Posterior cingulate gyrus (tissue), 11 donors: Measurements from ENCODE around the gene FSIP1.

ENCODE experiments used
- DNase-seq, 10 donors: peaks; one replicate each; pipeline versions ENCODE4 v3.0.0 to v3.0.0-alpha.2; 2020 to 2021; ENCODE audit warnings: mixed read lengths in 3 of 10
- intact Hi-C: fragments of 100-400 bp; cut with DNase I; formaldehyde crosslinking; loops from one replicate; pipeline ENCODE4 v1.15.1; 2023

Gene FSIP1

DNA sequence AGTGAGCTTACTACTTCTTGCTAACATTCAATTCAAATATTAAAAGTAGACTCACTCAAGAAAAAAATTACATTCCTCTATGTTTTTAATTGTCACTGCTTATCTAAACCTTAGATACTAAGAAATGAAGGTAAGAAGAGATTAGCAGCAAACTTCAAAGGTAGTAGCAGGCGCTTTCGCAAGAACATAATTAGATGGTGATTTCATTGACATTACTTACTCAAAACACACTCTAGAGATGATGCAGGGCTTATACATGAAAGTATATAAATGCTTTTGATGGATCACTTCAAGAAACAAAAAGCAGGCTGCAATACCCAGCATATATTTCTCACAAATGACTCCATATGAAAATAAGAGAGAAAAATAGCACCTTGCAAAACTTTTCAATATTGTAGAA lies 86.8 kb downstream of the FSIP1 start:
- intact Hi-C loops = no loop called here

DNA sequence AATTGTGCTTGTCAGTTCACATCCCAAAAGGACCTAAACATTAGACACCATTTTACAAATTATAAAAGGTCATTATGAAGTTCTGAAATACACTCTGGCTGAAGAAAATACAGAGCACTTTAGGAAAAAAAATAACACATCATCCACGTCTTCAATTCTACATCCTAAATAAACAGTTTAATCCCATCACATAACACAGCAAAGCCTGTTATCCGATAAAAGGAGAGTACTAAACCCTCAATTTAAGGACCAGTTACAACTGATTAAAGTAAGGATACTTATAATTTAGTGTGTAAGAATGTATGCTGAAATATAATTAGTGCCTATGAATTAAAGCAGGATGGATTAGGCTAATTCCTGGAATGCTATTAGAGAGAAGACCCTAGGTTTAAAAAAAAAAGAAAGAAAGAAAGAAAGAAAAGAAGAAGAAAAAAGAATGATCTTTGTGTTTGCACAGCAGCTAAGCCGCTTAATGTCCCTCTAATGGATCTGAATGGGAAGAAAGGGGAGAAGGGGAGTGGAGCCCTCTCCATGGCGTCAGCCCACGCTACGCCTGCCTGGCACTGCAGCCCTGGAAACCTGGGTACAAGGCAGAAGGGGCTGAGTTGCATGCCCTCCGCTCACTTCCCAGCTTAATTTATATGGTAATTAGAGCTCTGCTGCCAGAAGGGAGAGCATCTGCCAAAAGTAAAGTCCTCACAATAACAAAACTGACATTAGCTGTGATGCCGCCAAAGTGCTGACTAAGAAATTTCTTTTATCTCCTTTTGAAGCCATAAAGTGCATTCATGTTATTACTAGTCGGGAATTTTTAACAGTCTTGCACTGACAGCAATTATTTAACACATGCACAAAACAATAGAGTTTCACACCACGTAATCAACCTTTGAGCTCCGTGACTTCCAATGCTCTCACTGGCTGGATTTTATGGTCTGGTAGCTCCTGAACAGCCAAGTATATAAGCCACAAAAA lies 90.0 kb downstream of the FSIP1 start:
- intact Hi-C loops = no loop called here
- peak in 9 of 10 donors; percentile 14 to 86 (median 40) for DNase-seq

More for the DNA sequence above, 86.8 kb downstream of the FSIP1 start:
- no peak for DNase-seq

DNA sequence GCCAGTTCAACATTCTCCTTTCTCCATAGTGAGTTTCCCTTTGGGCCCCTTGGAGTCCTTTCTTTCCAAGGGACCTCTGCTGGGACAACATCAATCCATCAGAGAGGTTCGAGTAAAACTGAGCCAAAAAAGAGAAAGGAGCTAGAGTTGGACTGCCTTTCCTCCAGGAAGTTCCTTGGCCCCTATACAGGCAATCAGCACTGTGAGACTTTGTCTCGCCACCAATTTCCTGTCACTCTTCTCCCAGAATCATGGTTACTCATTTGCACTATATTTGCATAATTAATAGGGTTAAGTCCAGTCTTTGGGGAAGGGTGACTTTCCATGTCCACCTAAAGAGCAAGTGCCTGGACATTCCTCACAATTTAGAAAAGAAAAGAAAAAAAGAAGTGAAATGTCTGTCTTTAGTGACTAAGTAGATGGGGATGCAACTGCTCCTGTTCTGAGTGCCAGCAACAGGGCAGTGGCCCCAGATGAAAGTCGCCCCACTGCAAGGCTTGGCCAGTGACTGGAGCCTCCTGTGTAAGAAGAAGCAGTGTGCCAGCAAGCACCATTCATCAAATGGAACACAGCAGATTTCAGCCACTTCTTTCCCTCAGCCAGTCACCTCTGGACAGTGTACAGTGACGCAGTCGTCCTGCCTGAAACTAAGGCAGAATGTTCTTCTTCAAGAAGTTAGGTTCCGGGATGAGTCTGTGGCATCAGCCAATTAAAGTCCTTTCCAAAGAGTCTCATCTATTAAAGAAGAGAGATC lies 91.6 kb downstream of the FSIP1 start:
- intact Hi-C loops = no loop called here
- peak in 3 of 10 donors; percentile 21 to 83 (median 62) for DNase-seq

DNA sequence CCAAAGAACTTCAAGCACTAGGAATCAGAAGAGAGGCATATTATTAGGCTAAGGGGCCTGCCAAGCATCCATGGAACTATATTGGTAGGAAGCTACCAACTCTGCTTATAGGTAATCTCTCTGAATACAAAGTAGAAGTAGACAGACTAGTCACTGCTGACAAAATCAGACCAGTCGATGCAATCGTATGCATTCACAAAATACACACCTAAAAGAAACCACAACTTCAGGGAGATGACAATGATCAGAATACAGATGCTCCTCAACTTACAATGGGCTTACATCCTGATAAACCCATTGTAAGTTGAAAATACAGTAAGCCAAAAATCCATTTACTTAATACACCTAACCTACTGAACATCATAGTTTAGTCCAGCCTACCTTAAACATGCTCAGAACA lies 94.7 kb downstream of the FSIP1 start:
- intact Hi-C loops = no loop called here

DNA sequence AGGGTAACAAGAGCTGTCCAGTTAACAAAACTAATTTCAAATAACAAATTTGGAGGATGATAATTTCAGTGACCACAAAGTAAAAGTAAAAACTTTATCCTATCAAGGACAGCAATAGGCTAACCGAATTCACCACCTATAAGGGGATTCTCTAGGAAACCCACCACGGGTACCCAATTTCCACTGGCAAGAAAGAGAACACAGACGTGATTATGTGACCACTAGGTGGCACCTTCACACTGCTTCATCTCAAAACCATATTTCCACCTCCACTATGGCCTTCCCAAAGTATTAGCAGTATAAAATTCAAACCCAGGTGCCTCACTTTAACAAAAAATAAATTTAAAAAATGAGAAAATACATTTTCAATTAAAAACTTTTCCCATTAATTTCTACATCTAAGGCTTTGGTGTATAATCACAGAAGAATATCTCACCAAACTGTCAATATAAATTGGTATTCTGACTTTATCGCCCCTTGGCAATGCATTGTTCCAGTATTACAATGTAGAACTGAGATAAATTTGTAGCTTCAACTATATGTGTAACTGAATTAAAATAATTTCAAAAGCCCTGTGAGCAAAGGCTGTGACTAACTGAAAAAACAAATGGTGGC lies 96.5 kb downstream of the FSIP1 start:
- intact Hi-C loops = loop anchor here (1.0 kb wide), 1 partner anchor 71 kb away; no protein-coding TSS in a partner anchor

More for the DNA sequence above, 94.7 kb downstream of the FSIP1 start:
- no peak for DNase-seq

DNA sequence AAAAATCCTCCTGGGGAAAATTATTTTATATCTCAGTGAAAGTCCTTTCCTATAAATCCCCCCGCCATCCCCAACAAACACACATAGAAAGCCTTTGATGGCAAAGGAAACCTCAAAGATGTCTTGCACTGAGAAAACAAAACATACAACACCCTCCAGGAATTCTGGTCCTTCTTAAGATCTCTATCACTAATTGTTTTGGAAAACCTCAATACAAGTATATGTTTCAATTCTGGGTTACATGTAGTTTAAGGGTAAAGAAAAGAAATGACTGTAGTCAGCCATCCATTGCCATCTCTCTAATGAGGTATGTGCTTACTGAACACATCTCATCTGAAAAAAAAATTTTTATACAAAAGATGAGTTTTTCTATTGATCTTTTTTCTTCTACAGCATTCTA lies 97.3 kb downstream of the FSIP1 start:
- intact Hi-C loops = no loop called here
- DNase-seq = no peak

More for the DNA sequence above, 96.5 kb downstream of the FSIP1 start:
- DNase-seq = peak in 3 of 10 donors; percentile 31 to 41 (median 32)

DNA sequence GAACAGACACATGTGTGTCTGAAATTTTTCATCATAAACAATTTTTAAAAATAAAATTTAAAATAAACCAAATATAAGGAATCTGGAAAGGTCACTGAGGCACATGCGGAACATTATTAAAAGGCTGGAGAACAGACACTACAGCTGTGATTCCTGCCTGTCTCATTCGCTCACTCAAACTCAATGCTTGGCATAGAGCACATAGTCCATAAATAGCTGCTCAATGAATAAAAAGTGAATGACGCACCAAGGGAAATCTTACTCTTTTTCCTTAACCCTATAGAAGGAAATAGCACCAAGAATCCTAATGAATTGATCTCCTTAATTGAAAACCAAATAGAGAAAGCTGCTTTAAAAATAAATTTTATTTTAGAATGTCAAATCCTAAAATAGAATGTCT lies 98.4 kb downstream of the FSIP1 start:
- intact Hi-C loops = no loop called here
- DNase-seq = no peak

DNA sequence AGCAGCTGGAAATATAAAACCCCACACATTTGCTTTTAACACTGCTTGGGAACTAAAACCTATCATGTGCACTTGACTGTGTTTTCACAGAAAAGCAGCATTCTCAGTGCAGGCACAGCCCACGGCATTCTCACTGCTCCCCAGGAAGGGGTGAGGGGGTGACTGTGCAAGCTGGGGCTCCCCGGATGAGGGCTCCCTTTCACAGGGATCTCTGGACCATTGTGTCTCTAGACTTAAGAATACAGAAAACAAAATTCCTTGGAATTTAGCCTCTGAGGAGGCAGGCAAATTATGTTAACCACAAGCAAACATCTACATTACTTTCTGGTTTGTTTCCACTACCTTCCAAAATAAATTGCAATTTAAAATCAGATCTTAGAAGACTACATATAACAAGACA lies 100.3 kb downstream of the FSIP1 start:
- peak in 4 of 10 donors; percentile 20 to 78 (median 74) for DNase-seq
- intact Hi-C loops = no loop called here

DNA sequence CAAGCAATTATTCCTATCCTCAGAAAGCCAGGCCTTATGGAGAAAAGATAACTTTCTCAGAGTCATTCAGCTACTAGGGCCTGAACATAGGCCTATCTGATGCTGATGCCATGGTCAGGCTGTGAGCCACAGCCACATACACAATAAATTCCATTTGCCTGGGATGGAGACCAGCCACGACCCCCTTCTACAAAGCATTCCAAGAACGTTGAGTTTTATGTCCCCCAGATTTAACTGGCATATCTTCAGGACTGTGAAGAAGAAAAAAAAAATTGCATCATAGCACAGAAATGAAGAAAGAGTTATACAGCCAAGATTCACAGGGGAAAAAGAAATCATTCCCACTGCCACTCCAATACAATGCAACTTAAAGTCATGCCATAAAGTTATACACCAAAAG lies 101.8 kb downstream of the FSIP1 start:
- intact Hi-C loops = no loop called here
- no peak for DNase-seq

DNA sequence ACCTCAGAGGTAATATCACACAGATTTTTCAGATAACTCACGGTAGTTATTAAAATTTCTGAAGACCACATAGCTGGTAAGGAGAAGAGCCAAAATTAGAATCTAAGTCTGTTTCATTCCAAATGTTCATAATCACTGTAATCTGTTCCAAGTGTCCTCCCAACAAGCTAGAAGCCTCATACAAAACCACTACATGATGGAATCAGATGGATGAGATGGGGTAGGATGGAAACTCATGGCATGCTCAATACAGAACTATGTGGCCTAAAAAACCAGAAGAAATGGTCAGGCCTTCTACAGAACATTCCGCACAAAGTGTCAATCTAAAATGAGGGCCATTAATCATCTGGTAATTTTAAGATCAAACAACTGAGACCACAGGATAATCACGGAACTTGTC lies 110.0 kb downstream of the FSIP1 start:
- intact Hi-C loops = no loop called here
- DNase-seq = no peak

DNA sequence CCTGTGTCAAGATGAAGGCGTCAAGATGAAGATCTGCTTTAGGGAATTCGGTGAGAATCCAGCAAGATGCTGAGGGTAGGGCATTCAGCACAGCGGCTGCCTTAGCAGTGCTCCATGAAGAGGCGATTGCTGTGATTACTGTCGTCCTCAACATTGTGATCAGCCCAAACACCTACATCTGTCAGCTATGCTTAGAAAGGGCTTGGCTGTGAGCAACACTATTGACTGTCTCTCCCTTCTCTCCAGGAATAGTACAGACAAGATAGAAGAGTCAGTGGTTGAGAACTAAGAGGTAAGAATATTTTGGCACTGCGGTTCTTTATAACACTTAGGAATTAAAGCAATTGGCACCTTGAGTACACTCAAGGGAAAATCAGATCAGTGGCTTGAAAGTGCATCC lies 110.5 kb downstream of the FSIP1 start:
- DNase-seq = no peak
- intact Hi-C loops = no loop called here

DNA sequence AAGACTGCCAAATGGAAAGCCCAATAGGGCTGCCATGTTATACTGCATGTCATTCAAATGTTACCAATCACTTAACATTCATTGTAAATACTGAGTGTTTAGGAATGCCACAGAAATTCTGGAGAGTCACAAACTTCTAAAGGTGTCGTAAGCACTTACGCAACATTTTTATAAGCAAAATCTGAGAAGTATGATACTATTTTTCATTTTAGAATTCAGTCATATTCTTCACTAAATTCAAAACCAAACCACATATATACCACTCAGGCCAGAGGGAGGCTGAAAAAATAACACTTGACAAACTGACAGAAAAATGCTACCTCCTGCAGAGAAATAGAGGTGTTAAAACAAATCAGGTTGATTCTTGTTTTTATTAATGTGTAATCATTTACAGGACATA lies 112.0 kb downstream of the FSIP1 start:
- intact Hi-C loops = no loop called here
- DNase-seq = no peak

DNA sequence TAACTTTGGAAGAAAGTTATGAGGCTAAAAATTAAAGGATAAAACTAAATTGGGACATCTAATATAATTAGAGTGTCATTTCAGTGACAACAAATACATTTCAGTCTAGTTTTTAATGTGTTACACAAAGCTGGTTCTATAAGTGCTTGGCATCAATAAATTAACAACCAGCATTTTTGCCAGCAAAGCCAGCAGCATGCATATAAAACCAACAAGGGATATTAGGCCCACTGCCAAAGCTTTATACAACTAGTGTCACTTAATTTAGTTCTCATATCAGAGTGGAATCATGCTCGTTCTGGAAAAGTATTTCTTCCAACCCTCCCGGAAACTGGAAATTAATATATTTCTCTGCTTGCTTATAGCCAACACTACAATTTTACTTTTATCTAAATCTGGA lies 113.0 kb downstream of the FSIP1 start:
- intact Hi-C loops = no loop called here

DNA sequence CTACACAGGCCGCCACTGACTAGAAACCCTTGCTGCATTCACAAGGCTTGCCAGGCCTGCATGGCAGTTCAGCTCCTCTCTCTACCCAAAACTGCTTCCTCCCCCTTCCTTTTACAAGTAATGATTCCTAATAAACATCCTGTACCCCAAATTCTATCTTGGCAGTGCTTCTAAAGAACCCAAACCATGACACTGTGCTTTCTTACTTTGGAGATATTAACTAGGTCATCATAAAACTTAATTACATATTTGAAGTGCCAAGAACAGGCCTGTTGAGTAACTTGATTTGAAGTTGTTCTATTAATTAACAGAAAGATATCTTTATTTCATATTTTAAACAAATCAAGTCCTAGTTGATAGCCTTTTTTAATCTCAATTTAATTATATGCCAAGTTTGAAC lies 113.4 kb downstream of the FSIP1 start:
- DNase-seq = no peak
- intact Hi-C loops = no loop called here

More for the DNA sequence above, 113.0 kb downstream of the FSIP1 start:
- DNase-seq = no peak

DNA sequence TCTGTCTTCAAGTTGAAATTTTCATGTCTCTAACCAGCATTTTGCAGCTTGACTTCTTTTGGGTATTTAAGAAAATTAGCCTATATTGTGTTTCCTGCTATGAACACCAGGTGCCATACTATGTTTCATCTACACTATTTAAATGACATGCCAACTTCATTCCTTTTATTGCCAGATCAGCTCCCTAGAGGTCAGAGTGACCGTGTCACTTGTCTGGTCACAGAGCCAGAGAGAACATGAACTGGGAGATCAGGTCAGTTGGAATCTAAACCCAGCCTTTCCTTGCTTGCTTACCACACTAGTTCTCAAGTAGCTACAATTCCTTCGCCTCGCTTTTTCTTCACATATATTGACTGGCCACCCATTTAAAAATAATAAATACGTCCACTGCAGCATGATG lies 114.2 kb downstream of the FSIP1 start:
- no peak for DNase-seq
- intact Hi-C loops = no loop called here

DNA sequence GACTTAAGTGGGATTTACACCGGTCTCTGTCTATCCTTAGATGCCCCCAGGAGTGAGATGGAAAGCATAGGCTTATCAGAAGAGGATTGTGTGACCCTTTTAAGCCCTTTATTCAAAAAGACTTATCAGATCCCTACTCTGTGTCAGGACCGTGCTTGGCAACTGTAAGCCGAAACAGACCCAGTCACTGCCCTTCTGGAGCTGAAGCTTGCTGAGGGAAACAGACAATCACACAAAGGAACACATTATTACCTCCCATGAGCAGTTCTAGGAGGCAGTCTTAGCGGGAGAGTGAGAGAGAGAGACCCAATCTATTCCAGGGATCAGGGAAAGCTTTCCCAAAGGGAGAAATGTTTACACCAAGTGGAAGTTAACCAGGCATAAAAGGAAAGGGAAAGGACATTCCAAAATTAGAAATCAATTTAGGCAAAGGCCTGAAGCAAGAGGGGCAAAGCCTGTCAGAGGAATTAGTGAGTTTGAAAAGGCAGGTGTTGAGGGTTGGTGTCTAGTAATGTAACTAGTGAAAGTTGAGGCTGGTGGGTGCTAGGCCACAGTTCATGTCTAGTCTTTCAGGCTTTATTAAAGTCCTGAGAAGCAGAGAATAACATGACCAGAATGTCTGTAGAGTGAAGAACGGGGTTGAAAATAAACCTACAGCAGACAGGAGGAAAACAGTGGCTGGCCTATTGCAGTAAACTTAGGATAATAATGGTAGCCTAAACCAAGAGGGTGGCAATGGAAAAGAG lies 115.1 kb downstream of the FSIP1 start:
- intact Hi-C loops = no loop called here
- no peak for DNase-seq

DNA sequence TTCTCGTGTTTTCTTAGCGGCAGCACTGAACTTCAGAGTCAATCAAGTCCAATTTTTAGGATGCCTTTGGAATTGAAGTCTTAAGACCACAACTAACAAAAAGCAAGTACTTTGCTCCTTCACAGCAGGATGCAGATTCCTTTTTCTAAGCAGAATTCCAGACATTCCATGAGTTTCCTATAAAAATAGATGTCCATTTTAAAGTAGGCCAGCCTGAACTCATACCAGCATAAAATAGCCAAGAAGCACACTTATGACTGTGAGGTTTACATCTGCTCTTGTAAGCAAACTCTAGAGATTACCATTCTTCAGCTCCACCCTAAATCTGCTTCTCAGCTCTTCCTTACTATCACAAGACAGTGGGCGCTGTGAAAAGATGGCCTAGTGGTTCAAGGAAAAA lies 116.0 kb downstream of the FSIP1 start:
- DNase-seq = no peak
- intact Hi-C loops = no loop called here

DNA sequence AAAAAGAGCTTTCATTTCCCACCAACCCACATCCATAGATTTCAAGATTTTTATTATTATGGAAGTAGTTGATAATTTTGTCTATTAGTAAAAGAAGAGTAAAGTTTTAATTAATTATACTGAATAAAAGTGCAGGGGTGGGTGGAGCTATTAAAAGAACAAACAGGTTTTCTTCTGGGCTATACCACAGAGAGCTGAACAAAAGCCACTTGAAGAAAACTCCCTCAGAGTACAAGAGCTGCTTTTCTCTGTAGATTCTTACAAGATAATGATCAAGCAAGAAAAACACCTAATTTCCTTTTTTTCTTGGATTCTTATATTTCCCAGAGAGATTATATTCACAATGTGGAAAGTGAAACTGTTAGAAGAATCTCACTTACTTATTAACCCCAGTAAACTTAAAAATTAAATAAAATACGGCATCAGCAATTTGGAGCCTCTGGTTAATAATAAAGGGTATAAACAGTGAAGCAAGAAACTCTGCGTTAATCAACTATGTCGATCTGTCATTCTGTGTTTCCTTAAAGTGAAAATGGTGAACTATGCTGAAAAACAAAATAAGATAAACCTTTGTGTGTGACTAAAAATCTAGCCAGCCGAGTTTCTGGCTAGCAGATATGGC lies 116.9 kb downstream of the FSIP1 start:
- intact Hi-C loops = no loop called here
- DNase-seq = no peak

DNA sequence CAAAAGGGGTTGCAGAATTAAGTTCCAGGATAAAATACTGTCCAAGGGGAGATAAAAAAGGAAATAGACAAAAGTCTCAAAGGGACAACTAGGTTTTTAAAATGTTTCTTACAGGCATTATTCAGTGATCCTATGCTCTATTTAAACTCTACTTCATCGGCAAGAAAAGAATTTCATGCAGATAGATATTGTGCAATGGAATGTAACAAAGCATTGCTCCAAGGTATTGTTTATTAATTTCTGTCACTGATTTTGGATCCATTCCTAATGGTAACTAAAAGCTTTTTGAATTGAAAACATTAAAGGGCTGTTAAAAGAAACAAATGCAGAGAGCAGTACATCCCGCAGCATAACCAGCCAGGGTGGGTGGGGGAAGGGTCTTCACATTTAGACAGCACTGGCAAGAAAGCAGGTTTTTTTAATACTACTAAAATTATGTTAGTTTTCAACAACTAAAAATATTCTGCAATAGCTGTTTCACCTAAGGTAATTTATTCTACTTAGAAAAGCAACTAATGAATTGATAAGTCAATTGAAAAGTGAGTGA lies 118.9 kb downstream of the FSIP1 start:
- intact Hi-C loops = no loop called here
- no peak for DNase-seq

DNA sequence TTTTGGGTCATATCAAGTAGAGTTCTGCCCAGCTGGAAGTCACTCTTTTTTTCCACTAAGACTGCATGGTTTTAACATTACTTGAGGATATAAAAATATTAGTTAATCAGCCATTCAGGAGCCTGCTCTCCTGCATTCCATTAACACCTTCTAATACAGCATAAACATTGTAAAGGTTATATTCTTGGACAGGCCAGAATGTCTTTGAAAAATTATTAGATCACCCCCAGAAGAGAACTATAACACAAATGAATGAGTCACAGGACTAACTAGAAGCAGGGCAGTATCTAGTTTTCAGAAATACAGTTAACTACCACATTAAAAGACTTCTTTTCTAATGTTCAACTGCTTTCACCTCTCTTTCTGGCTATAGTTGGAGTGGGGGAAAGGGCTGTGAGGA lies 120.9 kb downstream of the FSIP1 start:
- DNase-seq = no peak

More for the DNA sequence above, 120.9 kb downstream of the FSIP1 start:
- intact Hi-C loops = no loop called here
